Brain microvascular endothelial cell (primary cell): Measurements from ENCODE around the gene TOR1AIP2.
"Not testable (repeated sequence)": the region's sequence is repeated elsewhere in the genome, so short reads cannot be mapped to it uniquely, and the experiment has no call there.

Experiments
- DNase-seq: peaks from one replicate; pipeline ENCODE4 v3.0.0-alpha.2; 2020
- H3K27ac ChIP-seq: fragments of 250-450 bp; sonication (Bioruptor Pico); 2 replicates; pipeline ENCODE4 v1.5.1; 2020; ENCODE audit warnings: mild to moderate bottlenecking, moderate library complexity
- H3K27me3 ChIP-seq: fragments of 250-450 bp; sonication (Bioruptor Pico); replicated peaks from 2 replicates; pipeline ENCODE4 v1.5.1; 2020; ENCODE audit warnings: mild to moderate bottlenecking
- H3K36me3 ChIP-seq: fragments of 250-450 bp; sonication (Bioruptor Pico); replicated peaks from 2 replicates; pipeline ENCODE4 v1.5.1; 2020; ENCODE audit warnings: mild to moderate bottlenecking
- H3K4me3 ChIP-seq: 2 replicates; pipeline ENCODE4 v1.5.1; 2011; ENCODE audit warnings: low read depth, mild to moderate bottlenecking, control low read depth, low read length, moderate library complexity
- CTCF ChIP-seq: IDR thresholded peaks from 2 replicates; pipeline ENCODE4 v1.5.1; 2011; ENCODE audit warnings: low read depth, mild to moderate bottlenecking, moderate library complexity, low read length, control low read depth, inconsistent platforms; ENCODE audit errors: missing control alignments
- in situ Hi-C: cut with HindIII; loops from 2 replicates; pipeline ENCODE4 v1.10.0; 2017; ENCODE audit warnings: low sequenced_read_pairs, low pct_ligation_motif_present

The TOR1AIP2 gene

GRCh38 chr1:179853102-179853501, 24.5 kb downstream of the TOR1AIP2 start:
- Histone ChIP-seq H3K27ac (no peak overlapping the region), H3K36me3 (peaks cover 28% of the 10 kb centered on the region), H3K27me3 (no peaks in the 10 kb centered on the region), H3K4me3 (no peak overlapping the region)
- DNase-seq = no peak
- TF ChIP-seq CTCF = no peak
- in situ Hi-C loops = loop anchor here (25.0 kb wide), 1 partner anchor 334 kb away; no protein-coding TSS in a partner anchor

GRCh38 chr1:179848233-179848632, 29.4 kb downstream of the TOR1AIP2 start:
- no peak overlapping the region for H3K27ac ChIP-seq
- no peak overlapping the region for H3K4me3 ChIP-seq
- H3K36me3 ChIP-seq = peaks cover 36% of the 10 kb centered on the region
- no peaks in the 10 kb centered on the region for H3K27me3 ChIP-seq
- DNase-seq = no peak
- in situ Hi-C loops = no loop called here
- TF ChIP-seq CTCF = no peak

GRCh38 chr1:179840107-179840506, 37.5 kb downstream of the TOR1AIP2 start:
- Histone ChIP-seq H3K4me3 (no peak overlapping the region), H3K36me3 (peaks cover 7% of the 10 kb centered on the region), H3K27ac (no peak overlapping the region), H3K27me3 (no peaks in the 10 kb centered on the region)
- no peak for TF ChIP-seq CTCF
- DNase-seq = no peak
- in situ Hi-C loops = no loop called here

GRCh38 chr1:179836686-179837445, 40.7 kb downstream of the TOR1AIP2 start:
- DNase-seq, H3K4me3 ChIP-seq, in situ Hi-C loops, H3K27me3 ChIP-seq, H3K36me3 ChIP-seq, H3K27ac ChIP-seq: not testable (repeated sequence)

- no peak overlapping the region for H3K27ac ChIP-seq
- in situ Hi-C loops = no loop called here
- no peak for TF ChIP-seq CTCF
- H3K36me3 ChIP-seq = no peaks in the 10 kb centered on the region
- H3K4me3 ChIP-seq = no peak overlapping the region
- peaks cover 3% of the 10 kb centered on the region for H3K27me3 ChIP-seq
- DNase-seq = no peak
These were observed 45.5 kb downstream of the TOR1AIP2 start for GRCh38 chr1:179831852-179832699.

GRCh38 chr1:179831225-179831624, 46.4 kb downstream of the TOR1AIP2 start:
- TF ChIP-seq CTCF = no peak
- Histone ChIP-seq H3K27me3 (peaks cover 3% of the 10 kb centered on the region), H3K27ac (no peak overlapping the region), H3K4me3 (no peak overlapping the region), H3K36me3 (no peaks in the 10 kb centered on the region)
- no peak for DNase-seq
- in situ Hi-C loops = no loop called here
